Upper lobe of left lung (tissue), 4 donors: ENCODE results near the gene OBSCN.

Experiments used
- CTCF ChIP-seq, 6 experiments: fragments of 450-650 bp in 4 of 6; fragments of 200-600 bp in 2 of 6; sonication (generic) in 2 of 6; IDR thresholded peaks; one replicate each; pipeline ENCODE4 v1.5.1; 2016 to 2019; ENCODE audit warnings: antibody characterized with exemption in 6 of 6
- EP300 ChIP-seq, 4 donors: sonication (generic); formaldehyde crosslinking; IDR thresholded peaks; one replicate each; pipeline ENCODE4 v1.5.1; 2017; ENCODE audit warnings: antibody characterized with exemption in 4 of 4, control low read depth in 2 of 4
- POLR2A ChIP-seq, 4 donors: fragments of 450-650 bp; IDR thresholded peaks; one replicate each; pipeline ENCODE4 v1.5.1; 2016 to 2017; ENCODE audit warnings: antibody characterized with exemption in 4 of 4, mild to moderate bottlenecking in 2 of 4
- POLR2AphosphoS5 ChIP-seq, 2 donors: sonication (generic); formaldehyde crosslinking; IDR thresholded peaks; one replicate each; pipeline ENCODE4 v1.5.1; 2017; ENCODE audit warnings: antibody characterized with exemption in 2 of 2

DNA sequence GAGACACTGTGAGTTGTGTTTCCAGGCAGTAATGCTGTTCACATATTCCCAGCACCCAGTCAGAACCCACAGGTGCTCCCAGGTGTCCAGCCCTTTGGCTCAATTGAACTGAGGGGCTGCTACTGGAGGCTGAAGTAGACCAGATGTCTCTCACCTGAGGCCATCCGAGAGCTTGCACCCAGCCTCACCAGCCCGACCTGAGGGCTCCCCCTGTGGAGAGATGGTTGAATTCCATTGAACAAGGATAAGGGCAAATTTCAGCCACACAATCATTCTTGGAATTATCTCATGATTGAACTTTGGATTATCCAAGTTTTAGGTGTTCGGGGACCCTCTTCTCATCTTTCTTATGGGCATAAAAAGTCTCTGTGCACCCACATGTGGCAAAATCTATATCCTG lies 52.1 kb downstream of the OBSCN start:
- TF ChIP-seq POLR2A (IDR thresholded peaks at IDR 0.05) (no peak), CTCF (IDR thresholded peaks at IDR 0.05) (no peak), EP300 (IDR thresholded peaks at IDR 0.05) (no peak), POLR2AphosphoS5 (IDR thresholded peaks at IDR 0.05) (no peak)
